ENCODE measurements around the gene NXPH4. TPM values are rescaled to one million over a fixed set of nuclear protein-coding genes. Genes with fewer than 3 reads are reported as not detected.
A peak's percentile ranks its signal among the peaks of the same experiment; 100 is the strongest.

Gene NXPH4
- total RNA-seq, 1 donor from 2014 or later: 1.3 TPM

DNA sequence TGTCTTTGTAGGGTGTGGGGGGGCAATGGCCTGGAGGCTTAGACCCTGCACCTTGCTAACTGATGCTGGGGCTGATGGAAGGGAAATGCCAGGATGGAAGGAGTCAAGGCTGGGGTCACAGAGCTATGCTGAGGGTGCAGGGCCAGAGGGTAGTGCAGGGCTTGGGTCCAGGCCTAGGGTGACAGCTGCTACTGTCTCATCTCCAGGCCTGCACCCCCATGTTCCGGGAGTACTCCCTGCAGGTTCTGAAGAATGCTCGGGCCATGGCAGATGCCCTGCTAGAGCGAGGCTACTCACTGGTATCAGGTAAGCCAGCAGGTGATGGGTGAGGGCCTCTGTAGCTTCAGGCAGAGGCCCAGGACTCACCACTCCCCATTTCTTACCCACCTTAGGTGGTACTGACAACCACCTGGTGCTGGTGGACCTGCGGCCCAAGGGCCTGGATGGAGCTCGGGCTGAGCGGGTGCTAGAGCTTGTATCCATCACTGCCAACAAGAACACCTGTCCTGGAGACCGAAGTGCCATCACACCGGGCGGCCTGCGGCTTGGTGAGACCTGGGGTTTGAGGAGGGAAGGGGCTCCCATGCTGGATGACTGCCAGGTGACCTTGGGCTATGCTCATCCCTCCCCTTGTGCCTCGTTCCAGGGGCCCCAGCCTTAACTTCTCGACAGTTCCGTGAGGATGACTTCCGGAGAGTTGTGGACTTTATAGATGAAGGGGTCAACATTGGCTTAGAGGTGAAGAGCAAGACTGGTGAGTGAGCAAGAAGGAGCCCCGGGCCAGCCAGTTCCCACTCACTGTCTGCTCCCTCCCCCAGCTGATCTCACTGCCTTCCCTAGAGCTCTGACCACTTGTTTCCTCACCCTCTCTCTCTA lies 17.0 kb downstream of the NXPH4 start:
- DNase-seq: no peak

DNA sequence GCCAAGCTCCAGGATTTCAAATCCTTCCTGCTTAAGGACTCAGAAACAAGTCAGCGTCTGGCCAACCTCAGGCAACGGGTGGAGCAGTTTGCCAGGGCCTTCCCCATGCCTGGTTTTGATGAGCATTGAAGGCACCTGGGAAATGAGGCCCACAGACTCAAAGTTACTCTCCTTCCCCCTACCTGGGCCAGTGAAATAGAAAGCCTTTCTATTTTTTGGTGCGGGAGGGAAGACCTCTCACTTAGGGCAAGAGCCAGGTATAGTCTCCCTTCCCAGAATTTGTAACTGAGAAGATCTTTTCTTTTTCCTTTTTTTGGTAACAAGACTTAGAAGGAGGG lies 17.6 kb downstream of the NXPH4 start:
- DNase-seq: no peak

DNA sequence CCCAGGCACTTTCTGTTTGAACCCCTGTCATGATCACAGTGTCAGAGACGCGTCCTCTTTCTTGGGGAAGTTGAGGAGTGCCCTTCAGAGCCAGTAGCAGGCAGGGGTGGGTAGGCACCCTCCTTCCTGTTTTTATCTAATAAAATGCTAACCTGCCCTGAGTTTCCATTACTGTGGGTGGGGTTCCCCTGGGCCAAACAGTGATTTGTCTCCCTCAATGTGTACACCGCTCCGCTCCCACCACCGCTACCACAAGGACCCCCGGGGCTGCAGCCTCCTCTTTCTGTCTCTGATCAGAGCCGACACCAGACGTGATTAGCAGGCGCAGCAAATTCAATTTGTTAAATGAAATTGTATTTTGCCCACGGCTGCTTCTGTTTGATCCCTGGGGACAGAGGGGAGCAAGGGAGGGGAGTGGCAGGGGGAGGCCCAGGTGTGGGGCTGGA lies 18.0 kb downstream of the NXPH4 start:
- DNase-seq: no peak

DNA sequence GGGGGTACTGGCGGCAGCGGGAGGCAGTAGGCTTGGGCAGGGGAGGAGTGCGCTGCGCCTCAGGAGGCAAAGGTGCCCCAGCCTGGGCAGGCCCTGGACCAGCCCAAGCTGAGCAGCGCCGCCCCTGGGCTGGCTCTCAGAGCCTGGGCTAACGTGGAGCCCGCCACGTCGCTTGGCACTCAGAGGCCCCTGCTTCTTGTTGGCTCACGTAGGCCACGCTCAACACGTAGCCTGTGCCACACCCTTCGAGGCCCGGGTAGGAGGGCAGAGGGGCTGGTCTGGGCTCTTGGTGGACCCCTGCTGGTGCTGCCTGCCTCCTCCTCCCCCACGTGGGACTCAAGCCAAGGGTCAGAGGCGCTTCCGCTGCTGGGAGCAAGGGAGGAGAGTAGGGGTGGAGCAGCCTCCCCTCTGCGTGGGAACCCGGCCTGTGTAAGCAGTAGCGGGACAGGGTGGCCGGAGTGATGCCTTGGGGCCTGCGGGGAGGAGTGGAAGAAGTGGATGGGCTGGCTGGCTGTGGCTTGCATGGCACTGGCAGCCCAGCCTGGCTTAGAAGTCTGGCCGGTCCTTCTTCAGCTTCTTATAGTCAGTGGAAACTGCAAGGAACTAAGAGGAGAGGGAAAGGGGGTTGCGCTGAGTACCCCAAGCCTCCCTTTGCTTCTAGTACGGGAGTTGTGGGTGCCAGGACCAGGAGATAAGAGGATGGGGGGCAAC lies 18.6 kb downstream of the NXPH4 start:
- DNase-seq: peak; percentile 67

DNA sequence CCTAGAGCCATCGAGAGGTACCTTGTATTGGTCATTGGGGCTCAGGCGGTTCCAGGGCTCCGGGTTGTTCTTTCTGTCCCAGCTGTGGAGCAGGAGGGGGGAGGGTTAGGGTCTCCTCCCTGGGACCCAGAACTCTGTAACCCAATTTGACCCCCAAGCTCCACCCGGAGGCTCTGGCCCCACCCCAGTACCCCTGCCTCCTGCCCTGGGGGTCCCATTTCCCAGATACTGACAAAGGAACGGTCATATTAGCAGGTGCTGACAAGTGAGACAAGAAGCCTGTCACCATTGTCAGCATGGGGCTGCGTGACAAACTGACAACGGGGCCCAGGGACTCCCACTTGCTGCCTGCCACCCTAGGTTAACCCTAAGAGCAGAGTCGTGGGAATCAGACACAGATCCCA lies 19.1 kb downstream of the NXPH4 start:
- no peak for DNase-seq

DNA sequence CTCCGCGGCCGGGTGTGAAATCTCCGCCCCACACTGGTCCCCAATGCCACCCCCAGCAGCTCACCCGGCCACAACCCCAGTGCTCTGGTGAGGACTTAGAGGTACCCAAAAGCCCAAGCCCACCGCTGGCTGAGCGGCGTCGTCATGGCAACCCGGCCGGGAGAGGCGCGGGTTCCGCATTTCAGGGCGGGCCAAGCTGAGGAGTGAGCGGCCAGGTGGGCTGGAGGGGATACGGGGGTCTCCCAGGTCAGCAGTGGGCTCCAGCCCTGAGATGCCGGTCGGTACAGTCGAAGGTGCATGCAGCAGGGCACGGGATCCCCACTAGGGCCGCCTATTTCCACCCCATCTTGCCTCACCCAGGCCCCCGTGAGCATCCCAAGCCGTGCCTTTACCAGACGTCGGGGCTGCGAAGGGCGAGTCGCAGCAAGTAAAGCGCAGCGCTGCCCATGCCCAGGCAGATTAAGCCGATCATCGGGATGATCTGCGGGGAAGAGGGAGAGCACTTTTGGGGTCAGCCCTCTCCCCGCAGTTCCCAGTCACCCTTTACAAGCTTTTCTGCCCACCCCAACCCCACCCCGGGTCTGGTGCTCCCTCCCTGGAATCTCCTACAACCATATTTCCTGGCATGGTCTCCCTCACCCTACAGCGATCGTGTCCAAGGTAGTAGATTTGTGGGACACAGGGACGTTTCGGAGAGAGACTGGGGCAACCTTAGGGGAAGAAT lies 19.8 kb downstream of the NXPH4 start:
- DNase-seq: no peak

DNA sequence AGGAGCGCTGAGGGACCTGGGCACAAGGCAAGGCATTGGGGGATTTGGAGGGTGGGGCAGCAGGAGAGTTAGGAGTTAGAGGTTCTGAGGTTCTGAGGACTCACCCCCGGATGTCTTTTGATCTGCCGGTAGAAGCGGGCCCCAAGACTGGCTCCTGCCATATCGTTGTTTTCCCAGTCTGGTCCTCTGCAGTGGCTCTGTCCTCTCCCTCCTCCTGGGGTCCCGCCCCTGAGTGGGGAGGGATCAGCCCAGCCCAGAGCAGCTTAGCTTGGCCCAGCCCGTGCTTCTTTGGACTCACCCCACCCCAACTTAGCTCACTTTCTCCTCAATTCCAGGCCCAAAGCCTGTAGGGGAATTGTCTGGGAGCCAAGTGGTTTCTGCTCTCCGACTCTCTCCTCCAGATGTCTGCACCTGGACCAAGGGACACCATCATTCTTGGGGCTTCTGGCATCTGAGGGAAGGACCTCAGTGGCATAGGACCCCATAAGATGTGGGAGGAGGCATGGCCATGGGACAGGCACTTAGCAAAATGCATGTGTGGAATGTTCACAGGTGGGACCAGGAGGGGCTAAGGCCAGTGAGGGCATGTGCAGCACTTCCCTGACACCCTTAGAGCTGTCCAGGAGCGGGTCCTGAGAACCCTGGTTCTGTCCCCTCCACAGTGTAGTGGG lies 20.5 kb downstream of the NXPH4 start:
- DNase-seq: peak; percentile 79

DNA sequence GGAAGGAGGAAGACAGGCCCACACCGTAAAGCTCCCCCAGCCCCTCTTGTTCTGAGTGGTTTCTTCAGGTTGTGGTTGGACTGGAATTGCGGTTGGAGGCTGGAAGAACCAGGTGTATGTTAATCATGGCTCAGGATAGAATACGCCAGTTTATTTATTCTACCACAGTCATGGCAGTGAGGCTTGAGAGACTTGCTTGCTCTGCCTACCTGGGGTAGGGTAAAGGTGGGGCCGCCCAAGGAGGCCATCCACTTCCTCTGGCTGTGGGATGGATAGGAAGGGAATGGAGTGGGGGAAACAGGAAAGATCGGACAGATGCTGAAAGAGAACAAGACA lies 21.0 kb downstream of the NXPH4 start:
- DNase-seq: no peak

DNA sequence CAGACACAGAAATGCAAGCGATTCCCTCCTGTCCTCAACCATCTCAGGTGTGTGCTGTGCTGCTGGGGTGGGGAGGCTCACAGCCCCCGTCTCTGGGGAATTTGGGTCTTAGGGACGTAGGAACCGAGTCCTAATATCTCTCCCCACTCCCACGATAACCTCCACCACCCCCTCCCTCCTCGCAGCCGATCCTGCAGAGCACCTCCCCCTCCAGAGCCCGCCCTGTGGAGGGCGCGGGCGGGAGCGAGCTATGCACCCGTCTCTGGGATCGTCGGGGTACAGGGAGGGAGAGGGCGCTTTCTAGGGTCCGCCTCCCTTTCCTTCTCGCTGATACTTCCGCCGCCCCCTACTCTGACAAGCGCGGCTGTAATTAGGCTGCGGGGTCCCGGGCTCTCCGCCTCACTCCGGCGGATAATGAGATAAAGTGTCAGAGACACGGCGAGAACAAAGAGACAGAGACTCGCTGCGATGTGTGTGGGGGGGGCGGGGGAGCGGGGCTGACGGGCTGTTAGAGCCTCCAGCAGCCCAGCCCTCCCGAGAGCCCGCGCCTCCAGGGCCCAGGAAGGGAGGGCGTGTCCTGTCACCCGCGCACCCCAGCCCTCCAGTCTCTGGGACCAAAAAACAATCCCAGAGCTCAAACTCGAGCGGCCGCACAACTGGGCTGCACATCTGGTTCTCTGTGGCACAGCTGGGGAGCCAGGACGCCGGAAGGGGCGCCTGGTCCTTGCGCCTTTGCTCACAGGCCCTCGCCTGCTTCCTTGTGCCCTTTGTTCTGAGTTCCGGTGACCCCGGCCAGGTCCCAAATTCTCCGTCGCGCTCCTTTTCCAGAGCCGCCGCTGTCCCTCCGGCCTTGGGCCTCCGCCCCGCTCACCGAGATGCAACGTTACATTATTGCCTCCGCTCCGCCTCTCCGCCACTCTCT lies 21.6 kb downstream of the NXPH4 start:
- DNase-seq: no peak

DNA sequence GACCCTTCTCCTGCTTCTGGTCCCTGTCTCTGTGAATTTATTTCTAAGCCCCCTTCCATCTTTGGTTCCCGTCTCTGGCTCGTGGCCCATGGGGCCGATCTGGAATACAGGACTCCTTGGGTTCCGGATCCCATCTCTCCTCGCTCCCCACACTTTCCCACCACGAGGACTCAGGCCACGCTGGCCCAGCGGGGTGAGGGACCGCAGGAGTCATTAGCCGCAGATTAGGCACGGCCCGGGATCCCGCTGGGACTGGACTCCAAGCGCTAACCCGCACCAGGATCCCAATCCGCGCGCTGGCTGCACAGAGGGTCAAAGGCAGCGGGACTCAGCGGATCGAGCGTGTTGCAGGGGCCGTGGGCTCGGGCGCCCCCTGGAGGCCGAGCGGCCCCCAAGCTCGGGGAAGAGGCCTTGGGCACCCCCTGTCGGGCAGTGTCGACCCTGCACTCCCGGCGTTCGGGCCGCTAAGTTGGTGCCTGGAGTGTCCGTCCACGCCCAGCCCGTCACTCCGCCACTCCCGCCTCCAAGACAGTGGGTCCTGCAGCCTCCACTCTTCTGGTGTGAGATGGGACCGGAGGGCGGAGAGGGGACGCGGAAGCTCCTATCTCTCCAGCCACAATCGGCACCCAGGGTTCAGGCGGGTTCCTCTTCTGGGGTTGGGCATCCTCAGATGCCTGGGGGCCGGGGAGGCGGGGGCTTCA lies 22.4 kb downstream of the NXPH4 start:
- DNase-seq: peak; percentile 93

DNA sequence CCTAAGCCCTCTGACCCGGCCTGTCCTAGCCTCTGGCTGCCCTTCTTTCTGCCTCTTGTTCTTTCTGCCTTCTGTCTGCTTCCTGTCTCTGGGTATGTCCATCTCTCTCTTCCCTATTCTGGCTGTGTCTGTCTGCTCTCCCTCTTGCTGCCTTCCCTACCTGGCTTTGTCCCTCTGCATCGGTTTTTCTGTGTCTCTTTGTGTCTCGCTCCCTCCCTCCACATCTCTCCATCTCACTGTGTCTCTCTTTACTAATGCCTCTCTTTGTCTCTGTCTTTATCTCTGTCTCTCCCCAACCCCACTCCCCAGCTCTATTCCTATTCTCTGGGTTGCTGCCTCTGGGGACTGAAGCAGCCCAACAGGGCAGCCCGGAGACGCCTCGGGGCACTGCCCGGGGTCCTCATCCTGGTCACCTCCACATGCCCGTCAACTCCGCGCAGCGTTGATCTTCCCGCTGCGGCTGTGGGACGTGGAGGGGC lies 23.0 kb downstream of the NXPH4 start:
- no peak for DNase-seq

DNA sequence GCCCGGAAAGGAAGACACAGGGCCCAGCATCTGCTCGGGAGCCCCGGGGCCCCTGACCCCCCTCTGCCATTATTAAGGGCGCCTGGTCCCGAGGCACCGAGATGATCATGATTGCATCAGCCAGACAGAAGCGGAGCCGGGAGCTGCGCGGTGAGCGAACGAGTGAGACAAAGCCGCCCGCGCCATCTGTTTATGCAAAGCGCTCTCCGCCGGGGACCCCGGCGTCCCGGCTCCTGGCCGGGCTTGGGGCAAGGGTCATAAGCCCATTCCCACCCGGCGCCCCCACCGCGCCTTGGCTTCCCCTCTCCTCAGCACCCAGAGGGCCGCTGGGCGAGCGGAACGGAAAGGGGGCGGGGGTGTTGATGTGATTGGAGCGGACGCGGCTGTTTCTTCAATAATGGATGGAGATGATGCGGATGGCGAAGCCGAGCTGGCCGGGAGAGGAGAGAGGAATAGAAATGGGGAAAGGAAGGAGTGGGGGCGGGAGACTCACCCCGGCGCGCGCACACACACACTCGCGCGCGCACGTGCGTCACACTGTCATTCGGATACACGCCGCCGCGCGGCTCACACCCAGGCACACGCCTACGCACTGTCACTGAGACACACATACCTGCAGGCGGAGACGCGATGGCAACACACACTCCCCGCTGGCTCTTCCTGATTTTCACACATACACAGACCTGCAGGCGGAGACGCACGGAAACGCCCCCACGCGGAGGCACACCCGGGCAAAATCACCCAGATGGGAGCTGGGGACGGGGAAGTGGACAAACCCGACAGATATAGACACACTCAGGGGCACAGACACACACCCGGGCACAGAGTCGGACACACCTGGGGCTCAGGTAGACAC lies 23.7 kb downstream of the NXPH4 start:
- no peak for DNase-seq

DNA sequence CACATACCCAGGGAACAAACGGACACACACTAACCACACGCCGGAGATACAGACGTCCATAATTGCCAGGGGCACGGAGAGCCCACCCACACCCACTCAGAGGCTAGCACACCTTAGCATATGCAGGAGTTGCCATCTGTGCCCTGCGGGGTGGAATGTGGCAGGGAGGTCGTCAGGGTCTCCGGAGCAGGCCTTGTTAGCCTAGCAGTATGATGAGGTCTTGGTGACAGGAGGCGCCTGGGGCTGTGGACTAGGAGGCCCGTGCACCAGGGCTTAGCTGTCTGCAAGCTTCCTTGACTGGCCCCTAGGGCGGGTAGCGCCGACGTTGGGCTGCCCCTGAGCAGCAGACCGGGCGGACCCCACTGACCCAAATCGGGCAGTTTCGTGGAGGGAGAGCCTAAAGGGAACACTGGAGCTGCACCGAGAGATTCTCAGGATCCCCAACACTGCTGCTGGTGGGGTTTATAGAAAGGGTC lies 24.4 kb downstream of the NXPH4 start:
- no peak for DNase-seq

DNA sequence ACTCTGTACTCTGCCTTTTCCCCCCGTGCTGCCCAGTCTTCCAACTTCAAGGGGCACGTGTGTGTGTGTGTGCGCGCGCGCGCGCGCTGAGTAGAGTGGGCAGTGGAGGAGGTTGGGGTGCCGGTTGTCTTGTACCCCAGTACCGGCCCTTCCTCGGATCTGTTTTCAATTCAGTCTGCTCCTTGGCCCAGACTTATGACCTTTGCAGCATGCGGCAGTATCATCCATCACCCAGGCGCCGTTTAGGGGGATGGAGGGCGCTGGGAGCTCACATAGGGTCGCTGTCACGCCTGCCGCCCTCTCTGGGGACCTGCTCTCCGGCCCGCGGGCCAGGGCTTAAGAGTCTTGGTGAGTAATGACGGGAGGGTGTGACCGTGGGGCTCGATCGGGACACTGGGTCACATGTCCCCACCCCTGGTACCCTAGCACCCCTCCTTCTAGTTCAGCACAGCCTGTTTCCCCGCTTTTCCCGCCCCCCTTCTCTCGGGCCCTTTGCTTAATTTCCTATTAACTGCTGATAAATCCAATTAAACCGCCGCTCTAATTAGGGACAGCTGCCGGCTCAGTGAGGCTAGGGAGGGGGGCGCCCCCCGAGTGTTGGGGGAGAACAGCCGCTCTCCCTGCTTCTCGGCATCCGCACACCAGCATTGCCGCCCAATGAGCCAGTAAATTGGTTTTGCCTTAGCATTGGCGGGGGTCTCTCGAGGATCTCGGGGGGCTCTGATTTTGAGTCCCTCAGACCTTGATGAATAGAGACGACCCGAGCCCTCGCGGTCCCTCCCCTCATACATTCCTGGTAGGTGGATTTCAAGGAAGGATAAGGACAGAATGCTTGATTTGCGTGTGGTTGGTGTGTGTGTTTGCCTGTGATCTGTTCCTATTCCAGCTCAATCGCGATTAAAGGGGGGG lies 25.1 kb downstream of the NXPH4 start:
- DNase-seq: no peak

DNA sequence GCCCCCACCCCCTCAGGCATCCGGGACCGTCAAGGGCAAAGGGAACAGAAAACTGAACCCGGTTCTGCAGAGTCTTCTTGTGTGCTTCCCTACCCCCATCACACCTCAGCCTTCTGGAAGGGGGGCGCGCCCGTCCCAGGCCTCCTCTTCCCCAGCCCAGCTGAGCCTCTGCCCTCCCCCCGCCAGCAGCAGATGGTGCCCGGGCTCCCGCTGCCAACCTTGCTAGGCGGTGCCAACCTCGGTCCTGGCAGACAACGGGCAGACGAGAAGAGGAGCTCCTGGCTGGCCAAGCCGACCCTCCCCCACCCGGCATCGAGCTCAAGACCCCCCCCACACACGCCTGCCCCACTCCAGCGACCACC lies 25.7 kb downstream of the NXPH4 start:
- DNase-seq: peak; percentile 83

DNA sequence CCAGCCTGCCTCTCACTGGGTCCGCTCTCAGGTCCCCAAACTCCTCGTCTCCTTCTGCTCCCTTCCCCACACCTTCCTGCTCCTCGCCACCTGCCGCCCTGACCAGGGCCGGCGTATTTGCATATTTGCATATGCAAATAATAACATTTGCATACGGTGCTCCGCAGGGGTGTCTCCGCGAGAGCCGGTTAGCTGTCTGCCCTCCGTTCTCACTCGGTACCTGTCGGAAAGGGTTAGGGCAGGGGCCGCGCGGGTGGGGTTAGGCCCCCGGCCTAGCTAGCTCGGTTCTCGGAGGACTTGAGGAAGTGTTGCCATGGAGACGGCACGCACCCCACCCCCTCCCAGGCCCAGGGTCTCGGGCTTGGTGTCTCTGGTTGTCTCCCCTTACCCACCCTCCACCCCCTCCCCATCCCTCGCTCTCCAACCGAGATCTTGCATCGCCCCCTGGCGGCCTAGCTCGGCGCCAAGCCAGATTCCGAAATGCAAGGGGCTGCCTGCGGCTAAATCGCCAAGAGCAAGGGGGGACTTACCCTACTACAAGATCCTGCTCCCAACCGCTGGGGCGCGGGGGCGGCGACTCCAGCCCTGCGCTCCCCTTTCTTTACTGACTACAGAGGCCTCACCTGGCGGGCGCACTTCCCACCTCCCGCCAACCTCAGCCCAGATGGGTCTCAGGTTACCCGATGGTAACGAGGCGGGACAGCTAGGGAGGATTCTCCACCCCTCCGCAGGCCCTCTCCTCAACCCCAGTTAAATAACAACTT lies 26.3 kb downstream of the NXPH4 start:
- DNase-seq: peak; percentile 84

DNA sequence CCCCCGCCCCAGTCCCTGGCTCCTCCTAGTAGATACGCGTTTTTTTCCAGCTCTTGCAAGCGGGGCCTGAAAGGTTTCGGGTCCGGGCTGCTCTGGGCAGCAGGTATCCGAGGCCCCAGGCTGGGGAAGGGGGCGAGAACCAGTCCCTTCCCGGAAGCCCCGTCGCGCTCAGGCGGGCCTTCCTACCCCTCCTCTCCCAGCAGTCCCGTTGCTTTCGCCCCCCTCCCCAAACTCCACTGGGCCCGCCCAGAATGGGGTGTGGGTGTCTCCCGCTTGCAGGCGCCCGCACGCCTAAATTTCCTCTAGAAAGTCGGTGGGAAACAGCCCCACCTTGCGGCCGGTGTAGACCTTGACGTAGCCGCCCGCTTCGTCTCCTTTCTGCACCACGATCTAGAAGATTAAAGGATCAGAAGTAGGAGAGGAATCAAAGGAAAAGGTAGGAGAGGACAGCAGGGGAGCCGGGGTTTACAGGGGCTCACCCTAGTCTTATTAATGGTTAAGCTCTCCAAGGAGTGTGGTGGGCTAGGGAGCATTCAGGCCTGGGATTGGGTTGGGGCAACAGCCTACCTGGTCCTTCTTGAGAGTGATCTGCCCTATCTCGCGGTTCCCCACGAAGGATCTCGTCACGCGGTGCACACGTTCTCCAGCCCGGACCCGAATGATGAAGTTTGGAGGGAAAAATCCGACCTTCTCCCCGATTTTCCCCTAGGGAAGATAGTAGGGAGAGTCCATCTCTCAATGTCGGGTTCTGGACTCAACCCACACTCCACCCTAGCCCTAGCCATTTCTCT lies 27.1 kb downstream of the NXPH4 start:
- peak; percentile 90 for DNase-seq
